ENCODE data around the gene CDC20B.
"Not testable (repeated sequence)": the region's sequence is repeated elsewhere in the genome, so short reads cannot be mapped to it uniquely, and the experiment has no call there.

The CDC20B gene

GRCh38 chr5:55141945-55142690 lies 30.9 kb downstream of the CDC20B start:
- H3K27me3 ChIP-seq (ENCODE audit: control insufficient read depth in 5 of 5, insufficient read depth in 4 of 5, low read length in 5 of 5): peaks cover 0 to 5% (median 0%) of the 10 kb centered on the region in 5 donors
- no peak overlapping the region for H3K9ac ChIP-seq (ENCODE audit: low read length in 5 of 5)
- H3K4me1 ChIP-seq (ENCODE audit: control insufficient read depth in 5 of 5, insufficient read depth in 5 of 5, low read length in 5 of 5): no peaks in the 10 kb centered on the region
- no peak overlapping the region for H3K27ac ChIP-seq (ENCODE audit: low read depth, low read length)
- H3K9me3 ChIP-seq (ENCODE audit: control insufficient read depth in 5 of 5, low read length in 5 of 5): no peaks in the 10 kb centered on the region
- H3K36me3 ChIP-seq (ENCODE audit: control insufficient read depth in 5 of 5, insufficient read depth in 5 of 5, low read length in 5 of 5): no peaks in the 10 kb centered on the region
- no peak overlapping the region for H3K4me3 ChIP-seq (ENCODE audit: low read depth in 1 of 5, low read length in 5 of 5)

- Histone ChIP-seq H3K27me3 (ENCODE audit: control insufficient read depth in 5 of 5, insufficient read depth in 4 of 5, low read length in 5 of 5) (peaks cover 0 to 5% (median 0%) of the 10 kb centered on the region in 5 donors), H3K9me3 (ENCODE audit: control insufficient read depth in 5 of 5, low read length in 5 of 5) (no peaks in the 10 kb centered on the region), H3K36me3 (ENCODE audit: control insufficient read depth in 5 of 5, insufficient read depth in 5 of 5, low read length in 5 of 5) (no peaks in the 10 kb centered on the region), H3K9ac (ENCODE audit: low read length in 5 of 5) (no peak overlapping the region), H3K4me1 (ENCODE audit: control insufficient read depth in 5 of 5, insufficient read depth in 5 of 5, low read length in 5 of 5) (no peaks in the 10 kb centered on the region), H3K27ac (ENCODE audit: low read depth, low read length) (no peak overlapping the region), H3K4me3 (ENCODE audit: low read depth in 1 of 5, low read length in 5 of 5) (no peak overlapping the region)
These were observed 31.9 kb downstream of the CDC20B start for GRCh38 chr5:55140908-55141665.

- no peaks in the 10 kb centered on the region for H3K27me3 ChIP-seq (ENCODE audit: control insufficient read depth in 5 of 5, insufficient read depth in 4 of 5, low read length in 5 of 5)
These were observed 36.5 kb downstream of the CDC20B start for GRCh38 chr5:55136521-55136920.

GRCh38 chr5:55134053-55134722 lies 38.8 kb downstream of the CDC20B start:
- Histone ChIP-seq H3K9me3 (ENCODE audit: control insufficient read depth in 5 of 5, low read length in 5 of 5) (peaks cover 0 to 8% (median 4%) of the 10 kb centered on the region in 5 donors), H3K4me1 (ENCODE audit: control insufficient read depth in 5 of 5, insufficient read depth in 5 of 5, low read length in 5 of 5) (no peaks in the 10 kb centered on the region)

More at GRCh38 chr5:55136521-55136920, 36.5 kb downstream of the CDC20B start:
- Histone ChIP-seq H3K4me1 (ENCODE audit: control insufficient read depth in 5 of 5, insufficient read depth in 5 of 5, low read length in 5 of 5) (no peaks in the 10 kb centered on the region), H3K36me3 (ENCODE audit: control insufficient read depth in 5 of 5, insufficient read depth in 5 of 5, low read length in 5 of 5) (no peaks in the 10 kb centered on the region), H3K9me3 (ENCODE audit: control insufficient read depth in 5 of 5, low read length in 5 of 5) (no peaks in the 10 kb centered on the region), H3K9ac (ENCODE audit: low read length in 5 of 5) (no peak overlapping the region), H3K4me3 (ENCODE audit: low read depth in 1 of 5, low read length in 5 of 5) (no peak overlapping the region), H3K27ac (ENCODE audit: low read depth, low read length) (no peak overlapping the region)

GRCh38 chr5:55123365-55123764 lies 49.6 kb downstream of the CDC20B start:
- no peak overlapping the region for H3K27ac ChIP-seq (ENCODE audit: low read depth, low read length)
- no peak overlapping the region for H3K9ac ChIP-seq (ENCODE audit: low read length in 5 of 5)
- no peaks in the 10 kb centered on the region for H3K27me3 ChIP-seq (ENCODE audit: control insufficient read depth in 5 of 5, insufficient read depth in 4 of 5, low read length in 5 of 5)
- H3K4me3 ChIP-seq (ENCODE audit: low read depth in 1 of 5, low read length in 5 of 5): no peak overlapping the region
- no peaks in the 10 kb centered on the region for H3K36me3 ChIP-seq (ENCODE audit: control insufficient read depth in 5 of 5, insufficient read depth in 5 of 5, low read length in 5 of 5)
- no peaks in the 10 kb centered on the region for H3K9me3 ChIP-seq (ENCODE audit: control insufficient read depth in 5 of 5, low read length in 5 of 5)
- no peaks in the 10 kb centered on the region for H3K4me1 ChIP-seq (ENCODE audit: control insufficient read depth in 5 of 5, insufficient read depth in 5 of 5, low read length in 5 of 5)

More at GRCh38 chr5:55134053-55134722, 38.8 kb downstream of the CDC20B start:
- H3K9ac ChIP-seq (ENCODE audit: low read length in 5 of 5): no peak overlapping the region
- H3K27me3 ChIP-seq (ENCODE audit: control insufficient read depth in 5 of 5, insufficient read depth in 4 of 5, low read length in 5 of 5): no peaks in the 10 kb centered on the region
- H3K4me3 ChIP-seq (ENCODE audit: low read depth in 1 of 5, low read length in 5 of 5): no peak overlapping the region
- H3K36me3 ChIP-seq (ENCODE audit: control insufficient read depth in 5 of 5, insufficient read depth in 5 of 5, low read length in 5 of 5): no peaks in the 10 kb centered on the region
- no peak overlapping the region for H3K27ac ChIP-seq (ENCODE audit: low read depth, low read length)

- Histone ChIP-seq H3K4me1 (ENCODE audit: control insufficient read depth in 5 of 5, insufficient read depth in 5 of 5, low read length in 5 of 5) (no peaks in the 10 kb centered on the region), H3K9me3 (ENCODE audit: control insufficient read depth in 5 of 5, low read length in 5 of 5) (no peaks in the 10 kb centered on the region), H3K9ac (ENCODE audit: low read length in 5 of 5) (no peak overlapping the region), H3K27me3 (ENCODE audit: control insufficient read depth in 5 of 5, insufficient read depth in 4 of 5, low read length in 5 of 5) (no peaks in the 10 kb centered on the region), H3K36me3 (ENCODE audit: control insufficient read depth in 5 of 5, insufficient read depth in 5 of 5, low read length in 5 of 5) (no peaks in the 10 kb centered on the region), H3K27ac (ENCODE audit: low read depth, low read length) (no peak overlapping the region), H3K4me3 (ENCODE audit: low read depth in 1 of 5, low read length in 5 of 5) (no peak overlapping the region)
These were observed 58.9 kb downstream of the CDC20B start for GRCh38 chr5:55114061-55114460.

GRCh38 chr5:55113327-55113726 lies 59.6 kb downstream of the CDC20B start:
- no peak overlapping the region for H3K9ac ChIP-seq (ENCODE audit: low read length in 5 of 5)
- H3K4me1 ChIP-seq (ENCODE audit: control insufficient read depth in 5 of 5, insufficient read depth in 5 of 5, low read length in 5 of 5): no peaks in the 10 kb centered on the region
- H3K36me3 ChIP-seq (ENCODE audit: control insufficient read depth in 5 of 5, insufficient read depth in 5 of 5, low read length in 5 of 5): no peaks in the 10 kb centered on the region
- H3K27me3 ChIP-seq (ENCODE audit: control insufficient read depth in 5 of 5, insufficient read depth in 4 of 5, low read length in 5 of 5): peaks cover 0 to 3% (median 0%) of the 10 kb centered on the region in 5 donors
- no peak overlapping the region for H3K27ac ChIP-seq (ENCODE audit: low read depth, low read length)
- no peak overlapping the region for H3K4me3 ChIP-seq (ENCODE audit: low read depth in 1 of 5, low read length in 5 of 5)
- no peaks in the 10 kb centered on the region for H3K9me3 ChIP-seq (ENCODE audit: control insufficient read depth in 5 of 5, low read length in 5 of 5)

GRCh38 chr5:55110217-55110616 lies 62.8 kb downstream of the CDC20B start:
- Histone ChIP-seq H3K36me3 (ENCODE audit: control insufficient read depth in 5 of 5, insufficient read depth in 5 of 5, low read length in 5 of 5) (no peaks in the 10 kb centered on the region), H3K27ac (ENCODE audit: low read depth, low read length) (no peak overlapping the region), H3K27me3 (ENCODE audit: control insufficient read depth in 5 of 5, insufficient read depth in 4 of 5, low read length in 5 of 5) (peaks cover 0 to 3% (median 0%) of the 10 kb centered on the region in 5 donors), H3K9me3 (ENCODE audit: control insufficient read depth in 5 of 5, low read length in 5 of 5) (no peaks in the 10 kb centered on the region), H3K4me1 (ENCODE audit: control insufficient read depth in 5 of 5, insufficient read depth in 5 of 5, low read length in 5 of 5) (no peaks in the 10 kb centered on the region), H3K4me3 (ENCODE audit: low read depth in 1 of 5, low read length in 5 of 5) (no peak overlapping the region), H3K9ac (ENCODE audit: low read length in 5 of 5) (no peak overlapping the region)

- Histone ChIP-seq H3K36me3 (ENCODE audit: control insufficient read depth in 5 of 5, insufficient read depth in 5 of 5, low read length in 5 of 5) (no peaks in the 10 kb centered on the region), H3K9ac (ENCODE audit: low read length in 5 of 5) (no peak overlapping the region), H3K9me3 (ENCODE audit: control insufficient read depth in 5 of 5, low read length in 5 of 5) (no peaks in the 10 kb centered on the region), H3K27me3 (ENCODE audit: control insufficient read depth in 5 of 5, insufficient read depth in 4 of 5, low read length in 5 of 5) (peaks cover 0 to 3% (median 0%) of the 10 kb centered on the region in 5 donors), H3K27ac (ENCODE audit: low read depth, low read length) (no peak overlapping the region), H3K4me1 (ENCODE audit: control insufficient read depth in 5 of 5, insufficient read depth in 5 of 5, low read length in 5 of 5) (no peaks in the 10 kb centered on the region), H3K4me3 (ENCODE audit: low read depth in 1 of 5, low read length in 5 of 5) (no peak overlapping the region)
These were observed 64.3 kb downstream of the CDC20B start for GRCh38 chr5:55108661-55109060.

GRCh38 chr5:55105976-55106375 lies 67.0 kb downstream of the CDC20B start:
- not testable (repeated sequence) for H3K9ac ChIP-seq (ENCODE audit: low read length in 5 of 5); H3K27me3 ChIP-seq (ENCODE audit: control insufficient read depth in 5 of 5, insufficient read depth in 4 of 5, low read length in 5 of 5); H3K9me3 ChIP-seq (ENCODE audit: control insufficient read depth in 5 of 5, low read length in 5 of 5); H3K4me1 ChIP-seq (ENCODE audit: control insufficient read depth in 5 of 5, insufficient read depth in 5 of 5, low read length in 5 of 5); H3K4me3 ChIP-seq (ENCODE audit: low read depth in 1 of 5, low read length in 5 of 5); H3K27ac ChIP-seq (ENCODE audit: low read depth, low read length); H3K36me3 ChIP-seq (ENCODE audit: control insufficient read depth in 5 of 5, insufficient read depth in 5 of 5, low read length in 5 of 5)

Measured in subcutaneous abdominal adipose tissue (tissue), 5 donors.